Activated CD4-positive, alpha-beta memory T cell treated with anti-CD3 and anti-CD28 coated beads, Interleukin-2, amount 10 ng/mL, durations not matched to agents 7 days and 5 days (primary cell): ENCODE results near the gene RERG. TPM values are rescaled to one million over a fixed set of nuclear protein-coding genes. Genes with fewer than 3 reads are reported as not detected.

Experiments
- CTCF ChIA-PET: fragments of 350-600 bp; sonication (Branson Sonifier 250); formaldehyde crosslinking; loops from one replicate; lab custom pipeline; 2021; ENCODE audit warnings: antibody characterized with exemption, inconsistent platforms; lab: Charles Lee
- POLR2A ChIA-PET: fragments of 350-600 bp; sonication (Branson Sonifier 250); formaldehyde crosslinking; loops from one replicate; lab custom pipeline; 2021; ENCODE audit warnings: antibody characterized with exemption; lab: Charles Lee
- DNase-seq: peaks from one replicate; pipeline ENCODE4 v3.0.0-alpha.2; 2020
- H3K27ac Mint-ChIP-seq: one replicate; pipeline ENCODE4 v1.8.0; 2021; ENCODE audit warnings: mild to moderate bottlenecking, mixed read lengths
- H3K27me3 Mint-ChIP-seq: one replicate; pipeline ENCODE4 v1.8.0; 2021; ENCODE audit warnings: mixed read lengths
- H3K36me3 Mint-ChIP-seq: one replicate; pipeline ENCODE4 v1.8.0; 2021; ENCODE audit warnings: low read depth, mixed read lengths
- H3K4me1 Mint-ChIP-seq: one replicate; pipeline ENCODE4 v1.8.0; 2021; ENCODE audit warnings: mixed read lengths
- H3K4me3 Mint-ChIP-seq: one replicate; pipeline ENCODE4 v1.8.0; 2021; ENCODE audit warnings: mild to moderate bottlenecking, mixed read lengths
- H3K9me3 Mint-ChIP-seq: one replicate; pipeline ENCODE4 v1.8.0; 2021; ENCODE audit warnings: mixed read lengths
- total RNA-seq, 2 experiments: library from RNA; stranded (reverse); gene quantifications; one replicate each; pipeline ENCODE4 v1.2.3, GENCODE V29; 2021

Gene RERG
- total RNA-seq, 2 experiments from 2014 or later, result not detected

GRCh38 chr12:15143467-15143866, 77.8 kb downstream of the RERG start:
- H3K36me3 Mint-ChIP-seq, result no peaks in the 10 kb centered on the region
- H3K27me3 Mint-ChIP-seq, result peaks cover 2% of the 10 kb centered on the region
- ChIA-PET CTCF (no interaction called here), POLR2A (no interaction called here)
- DNase-seq, result no peak
- H3K27ac Mint-ChIP-seq, result no peak overlapping the region
- H3K9me3 Mint-ChIP-seq, result no peaks in the 10 kb centered on the region
- H3K4me1 Mint-ChIP-seq, result no peaks in the 10 kb centered on the region
- no peak overlapping the region for H3K4me3 Mint-ChIP-seq

- Mint-ChIP-seq H3K36me3 (no peaks in the 10 kb centered on the region), H3K4me1 (no peaks in the 10 kb centered on the region), H3K9me3 (no peaks in the 10 kb centered on the region), H3K27ac (no peak overlapping the region), H3K27me3 (peaks cover 7% of the 10 kb centered on the region), H3K4me3 (no peak overlapping the region)
- DNase-seq, result no peak
- ChIA-PET CTCF (no interaction called here), POLR2A (no interaction called here)
Measured at GRCh38 chr12:15142711-15143110, 78.5 kb downstream of the RERG start.

GRCh38 chr12:15131431-15131830, 89.8 kb downstream of the RERG start:
- CTCF ChIA-PET, result no interaction called here
- POLR2A ChIA-PET, result no interaction called here
- no peak for DNase-seq
- no peaks in the 10 kb centered on the region for H3K36me3 Mint-ChIP-seq
- peaks cover 19% of the 10 kb centered on the region for H3K27me3 Mint-ChIP-seq
- no peak overlapping the region for H3K4me3 Mint-ChIP-seq
- H3K9me3 Mint-ChIP-seq, result no peaks in the 10 kb centered on the region
- no peaks in the 10 kb centered on the region for H3K4me1 Mint-ChIP-seq
- no peak overlapping the region for H3K27ac Mint-ChIP-seq

DNA sequence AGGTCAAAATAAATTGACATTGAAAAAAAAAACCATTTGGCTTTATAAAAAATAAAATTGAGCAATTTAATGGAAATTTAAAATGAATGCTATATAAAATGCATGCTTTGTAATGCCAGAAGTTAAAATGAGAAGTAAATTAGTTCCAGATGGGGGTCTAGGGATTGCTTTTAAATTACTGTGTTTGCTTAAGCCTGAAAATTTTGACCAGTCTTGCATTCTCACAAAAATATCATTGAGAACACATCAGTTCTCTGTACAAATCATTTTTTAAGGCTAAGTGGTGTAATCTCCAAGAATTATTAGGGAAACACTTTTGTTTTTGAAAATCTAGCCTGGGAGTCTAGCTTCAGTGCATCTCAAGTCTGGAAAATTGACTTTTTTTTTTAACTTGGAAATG, 90.7 kb downstream of the RERG start:
- no peaks in the 10 kb centered on the region for H3K4me1 Mint-ChIP-seq
- ChIA-PET CTCF (no interaction called here), POLR2A (no interaction called here)
- no peaks in the 10 kb centered on the region for H3K36me3 Mint-ChIP-seq
- peaks cover 16% of the 10 kb centered on the region for H3K27me3 Mint-ChIP-seq
- H3K9me3 Mint-ChIP-seq, result no peaks in the 10 kb centered on the region
- H3K27ac Mint-ChIP-seq, result no peak overlapping the region
- H3K4me3 Mint-ChIP-seq, result no peak overlapping the region
- DNase-seq, result no peak

- DNase-seq, result no peak
- no peaks in the 10 kb centered on the region for H3K4me1 Mint-ChIP-seq
- no peaks in the 10 kb centered on the region for H3K9me3 Mint-ChIP-seq
- H3K27ac Mint-ChIP-seq, result no peak overlapping the region
- ChIA-PET POLR2A (interaction anchor here (0.7 kb wide), 1 partner anchor 83 kb away, joined by 3 read pairs; no protein-coding TSS in a partner anchor), CTCF (interaction anchor here (1.1 kb wide), 1 partner anchor 307 kb away, joined by 3 read pairs; no protein-coding TSS in a partner anchor)
- H3K27me3 Mint-ChIP-seq, result peaks cover 6% of the 10 kb centered on the region
- H3K4me3 Mint-ChIP-seq, result no peak overlapping the region
- H3K36me3 Mint-ChIP-seq, result no peaks in the 10 kb centered on the region
Measured at GRCh38 chr12:15123401-15123800, 97.8 kb downstream of the RERG start.

- CTCF ChIA-PET, result interaction anchor here (1.1 kb wide), 1 partner anchor 306 kb away, joined by 3 read pairs; no protein-coding TSS in a partner anchor
- Mint-ChIP-seq H3K27ac (no peak overlapping the region), H3K27me3 (peaks cover 8% of the 10 kb centered on the region), H3K4me3 (no peak overlapping the region), H3K36me3 (no peaks in the 10 kb centered on the region), H3K9me3 (no peaks in the 10 kb centered on the region), H3K4me1 (no peaks in the 10 kb centered on the region)
- no peak for DNase-seq
- POLR2A ChIA-PET, result no interaction called here
Measured at GRCh38 chr12:15122344-15122743, 98.9 kb downstream of the RERG start.

DNA sequence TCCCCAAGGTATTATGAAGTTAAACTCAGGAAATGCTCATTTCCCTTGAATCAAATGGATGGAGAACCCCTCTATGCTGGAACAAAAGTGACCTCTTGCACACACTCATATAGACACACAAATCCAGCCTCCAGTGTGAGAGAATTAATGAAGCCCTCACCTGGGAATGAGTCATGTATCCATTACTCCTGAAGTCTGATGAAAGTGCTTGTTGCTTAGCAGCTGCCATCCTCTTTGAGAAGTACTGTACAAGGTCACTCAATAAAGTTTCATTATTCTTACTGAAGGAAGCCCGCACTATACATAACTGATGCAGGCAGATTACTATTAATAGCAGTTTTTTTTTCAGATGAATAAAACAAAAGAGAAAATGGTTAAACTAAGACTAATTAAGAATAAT, 102.3 kb downstream of the RERG start:
- Mint-ChIP-seq H3K36me3 (no peaks in the 10 kb centered on the region), H3K4me1 (no peaks in the 10 kb centered on the region), H3K9me3 (no peaks in the 10 kb centered on the region), H3K27me3 (peaks cover 13% of the 10 kb centered on the region), H3K27ac (no peak overlapping the region), H3K4me3 (no peak overlapping the region)
- DNase-seq, result no peak
- ChIA-PET CTCF (no interaction called here), POLR2A (no interaction called here)

- ChIA-PET CTCF (no interaction called here), POLR2A (no interaction called here)
- DNase-seq, result no peak
- no peaks in the 10 kb centered on the region for H3K9me3 Mint-ChIP-seq
- H3K4me1 Mint-ChIP-seq, result no peaks in the 10 kb centered on the region
- H3K27me3 Mint-ChIP-seq, result peaks cover 15% of the 10 kb centered on the region
- no peak overlapping the region for H3K4me3 Mint-ChIP-seq
- no peak overlapping the region for H3K27ac Mint-ChIP-seq
- H3K36me3 Mint-ChIP-seq, result no peaks in the 10 kb centered on the region
Measured at GRCh38 chr12:15116983-15117382, 104.2 kb downstream of the RERG start.

DNA sequence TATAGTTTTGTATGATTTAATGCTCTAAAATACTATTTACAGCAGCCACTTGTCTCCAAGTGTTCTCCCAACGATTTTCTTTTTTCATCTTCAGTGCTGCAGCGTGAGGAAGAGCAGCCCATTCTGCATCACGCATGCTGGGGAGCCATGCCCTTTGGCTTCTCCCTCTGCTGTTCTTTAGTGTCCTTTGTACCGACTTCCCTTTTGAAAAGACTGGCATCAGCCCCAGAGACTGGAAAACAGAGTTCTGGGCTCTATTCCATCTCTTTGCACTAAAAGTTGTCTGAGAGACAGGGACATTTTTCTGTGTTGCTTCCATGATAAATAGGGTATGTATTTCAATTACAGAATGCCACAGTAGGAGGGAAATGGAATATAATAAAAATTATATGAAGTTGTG, 105.1 kb downstream of the RERG start:
- Mint-ChIP-seq H3K9me3 (no peaks in the 10 kb centered on the region), H3K4me3 (no peak overlapping the region), H3K27me3 (peaks cover 16% of the 10 kb centered on the region), H3K36me3 (no peaks in the 10 kb centered on the region), H3K27ac (no peak overlapping the region), H3K4me1 (no peaks in the 10 kb centered on the region)
- DNase-seq, result no peak
- ChIA-PET POLR2A (no interaction called here), CTCF (no interaction called here)

GRCh38 chr12:15115434-15115833, 105.8 kb downstream of the RERG start:
- Mint-ChIP-seq H3K27me3 (peaks cover 13% of the 10 kb centered on the region), H3K27ac (no peak overlapping the region), H3K4me3 (no peak overlapping the region), H3K4me1 (no peaks in the 10 kb centered on the region), H3K9me3 (no peaks in the 10 kb centered on the region), H3K36me3 (no peaks in the 10 kb centered on the region)
- CTCF ChIA-PET, result no interaction called here
- no peak for DNase-seq
- POLR2A ChIA-PET, result no interaction called here

- H3K4me3 Mint-ChIP-seq, result no peak overlapping the region
- H3K27me3 Mint-ChIP-seq, result peaks cover 13% of the 10 kb centered on the region
- no peak overlapping the region for H3K27ac Mint-ChIP-seq
- no peaks in the 10 kb centered on the region for H3K9me3 Mint-ChIP-seq
- ChIA-PET CTCF (no interaction called here), POLR2A (no interaction called here)
- H3K4me1 Mint-ChIP-seq, result no peaks in the 10 kb centered on the region
- no peak for DNase-seq
- no peaks in the 10 kb centered on the region for H3K36me3 Mint-ChIP-seq
Measured at GRCh38 chr12:15114501-15114900, 106.7 kb downstream of the RERG start.

- Mint-ChIP-seq H3K27me3 (peaks cover 8% of the 10 kb centered on the region), H3K4me3 (no peak overlapping the region), H3K9me3 (no peaks in the 10 kb centered on the region), H3K36me3 (no peaks in the 10 kb centered on the region), H3K27ac (no peak overlapping the region), H3K4me1 (peaks cover 5% of the 10 kb centered on the region)
- DNase-seq, result no peak
- ChIA-PET POLR2A (no interaction called here), CTCF (interaction anchor here (1.3 kb wide), 1 partner anchor 129 kb away, joined by 3 read pairs; the partner anchor contains the start of gene RERG)
Measured at GRCh38 chr12:15092826-15093225, 128.4 kb downstream of the RERG start.

DNA sequence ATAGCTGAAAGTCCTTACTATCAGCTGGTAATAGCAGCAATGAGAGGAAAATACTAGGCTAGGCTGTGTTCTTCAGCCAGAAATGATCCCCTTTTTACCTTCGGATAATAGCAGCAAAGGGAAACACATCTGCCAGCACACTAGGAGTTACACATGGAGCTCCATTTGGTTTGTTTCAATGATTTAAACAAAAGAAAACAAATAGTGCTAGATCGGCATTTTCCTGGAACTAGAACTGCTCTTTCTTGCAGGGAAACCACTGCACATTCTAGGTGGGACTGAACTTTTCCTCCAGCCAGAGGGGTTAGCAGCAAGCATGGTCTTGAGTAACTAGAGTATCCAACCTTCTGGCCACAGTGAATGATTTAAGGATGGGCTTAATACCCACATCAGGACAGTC, 130.8 kb downstream of the RERG start:
- Mint-ChIP-seq H3K4me1 (peaks cover 13% of the 10 kb centered on the region), H3K27ac (no peak overlapping the region), H3K4me3 (no peak overlapping the region), H3K9me3 (no peaks in the 10 kb centered on the region), H3K27me3 (peaks cover 13% of the 10 kb centered on the region), H3K36me3 (no peaks in the 10 kb centered on the region)
- POLR2A ChIA-PET, result no interaction called here
- DNase-seq, result no peak
- CTCF ChIA-PET, result no interaction called here

GRCh38 chr12:15088105-15088504, 133.1 kb downstream of the RERG start:
- no peak overlapping the region for H3K4me3 Mint-ChIP-seq
- ChIA-PET CTCF (interaction anchor here (1.7 kb wide), 1 partner anchor 122 kb away, joined by 3 read pairs; no protein-coding TSS in a partner anchor), POLR2A (interaction anchor here (0.9 kb wide), 1 partner anchor 317 kb away, joined by 4 read pairs; a partner anchor contains a TSS)
- no peaks in the 10 kb centered on the region for H3K36me3 Mint-ChIP-seq
- peaks cover 13% of the 10 kb centered on the region for H3K4me1 Mint-ChIP-seq
- H3K27me3 Mint-ChIP-seq, result peaks cover 18% of the 10 kb centered on the region
- peak; percentile 23 for DNase-seq
- no peaks in the 10 kb centered on the region for H3K9me3 Mint-ChIP-seq
- H3K27ac Mint-ChIP-seq, result peak overlapping the region; percentile 16
